DMS 273 (cell line): Measurements from ENCODE around the gene RNPEP.
A peak's percentile ranks its signal among the peaks of the same experiment; 100 is the strongest.
"Not testable (repeated sequence)": the region's sequence is repeated elsewhere in the genome, so short reads cannot be mapped to it uniquely, and the experiment has no call there.

ENCODE experiments used
- DNase-seq: peaks from one replicate; lab custom pipeline; 2025; ENCODE audit not compliant: unreplicated experiment; lab: John Stamatoyannopoulos, UW

Gene RNPEP

GRCh38 chr1:202034149-202034682 is 51.8 kb downstream of the RNPEP start:
- no peak for DNase-seq

GRCh38 chr1:202034683-202035462 is 52.4 kb downstream of the RNPEP start:
- DNase-seq = peak; percentile 84

- DNase-seq = no peak
These were observed 54.3 kb downstream of the RNPEP start for GRCh38 chr1:202036595-202037387.

- DNase-seq = peak; percentile 45
These were observed 55.4 kb downstream of the RNPEP start for GRCh38 chr1:202037706-202038296.

- no peak for DNase-seq
These were observed 56.4 kb downstream of the RNPEP start for GRCh38 chr1:202038688-202039346.

GRCh38 chr1:202045705-202046104 is 63.3 kb downstream of the RNPEP start:
- no peak for DNase-seq

- no peak for DNase-seq
These were observed 63.8 kb downstream of the RNPEP start for GRCh38 chr1:202046227-202046626.

GRCh38 chr1:202046748-202047708 is 64.6 kb downstream of the RNPEP start:
- DNase-seq = no peak

- no peak for DNase-seq
These were observed 65.5 kb downstream of the RNPEP start for GRCh38 chr1:202047977-202048376.

- no peak for DNase-seq
These were observed 66.7 kb downstream of the RNPEP start for GRCh38 chr1:202049129-202049528.

- DNase-seq = no peak
These were observed 71.6 kb downstream of the RNPEP start for GRCh38 chr1:202054094-202054493.

GRCh38 chr1:202054673-202055072 is 72.2 kb downstream of the RNPEP start:
- not testable (repeated sequence) for DNase-seq
